HEK293 (cell line): ENCODE measurements around the gene RALA.
A peak's percentile ranks its signal among the peaks of the same experiment; 100 is the strongest.
"Not testable (repeated sequence)": the region's sequence is repeated elsewhere in the genome, so short reads cannot be mapped to it uniquely, and the experiment has no call there.

Experiments used
- CTCF ChIA-PET: fragments of 350-600 bp; formaldehyde crosslinking; extraction: SDS; loops from one replicate; lab custom pipeline; 2021; ENCODE audit warnings: antibody characterized with exemption; lab: Yijun Ruan, JAX
- POLR2A ChIA-PET: fragments of 300-600 bp; formaldehyde crosslinking; extraction: SDS; loops from one replicate; lab custom pipeline; 2020; ENCODE audit warnings: antibody characterized with exemption, inconsistent platforms; lab: Yijun Ruan, JAX
- H3K27ac ChIP-seq: fragments of 200-500 bp; sonication (Bioruptor generic); 2 replicates; pipeline ENCODE4 v1.5.1; 2014; ENCODE audit warnings: low read depth, low read length, control low read depth, inconsistent platforms; ENCODE audit errors: extremely low read depth
- H3K36me3 ChIP-seq, 2 experiments: fragments of 200-500 bp in 1 of 2; sonication (Bioruptor generic) in 1 of 2; 1 replicate in 1 of 2; 2 replicates in 1 of 2; pipeline ENCODE4 v1.5.1; 2014 to 2017; ENCODE audit warnings: inconsistent platforms in 2 of 2, low read length in 2 of 2; ENCODE audit not compliant: control insufficient read depth in 2 of 2, insufficient read depth in 1 of 2
- H3K4me1 ChIP-seq: fragments of 200-500 bp; sonication (Bioruptor generic); 2 replicates; pipeline ENCODE4 v1.5.1; 2014; ENCODE audit warnings: mild to moderate bottlenecking, low read length, inconsistent platforms; ENCODE audit not compliant: control insufficient read depth, insufficient read depth
- H3K4me3 ChIP-seq: 2 replicates; pipeline ENCODE4 v1.5.1; 2011; ENCODE audit warnings: low read depth, mild to moderate bottlenecking, control low read depth, low read length, moderate library complexity
- H3K9me3 ChIP-seq: fragments of 200-500 bp; sonication (Bioruptor generic); 2 replicates; pipeline ENCODE4 v1.5.1; 2014; ENCODE audit warnings: low read depth, low read length, inconsistent platforms; ENCODE audit not compliant: control insufficient read depth, insufficient read depth
- BCL11B ChIP-seq: fragments of 450-650 bp; formaldehyde crosslinking; IDR thresholded peaks from 2 replicates; pipeline ENCODE4 v1.5.1; 2016; ENCODE audit warnings: low read depth, missing biosample characterization, missing genetic modification characterization
- EGR2 ChIP-seq: fragments of 450-650 bp; formaldehyde crosslinking; IDR thresholded peaks from 2 replicates; pipeline ENCODE4 v1.5.1; 2016; ENCODE audit warnings: low read depth, missing biosample characterization, missing genetic modification characterization
- MZF1 ChIP-seq: fragments of 450-650 bp; formaldehyde crosslinking; IDR thresholded peaks from 2 replicates; pipeline ENCODE4 v1.5.1; 2017; ENCODE audit warnings: missing biosample characterization, missing genetic modification characterization, borderline replicate concordance
- OVOL3 ChIP-seq: fragments of 450-650 bp; formaldehyde crosslinking; IDR thresholded peaks from 2 replicates; pipeline ENCODE4 v1.5.1; 2016; ENCODE audit warnings: missing biosample characterization, missing genetic modification characterization
- PRDM6 ChIP-seq: fragments of 450-650 bp; formaldehyde crosslinking; IDR thresholded peaks from 2 replicates; pipeline ENCODE4 v1.5.1; 2017; ENCODE audit warnings: missing biosample characterization, missing genetic modification characterization
- YY1 ChIP-seq: fragments of 450-650 bp; formaldehyde crosslinking; IDR thresholded peaks from 2 replicates; pipeline ENCODE4 v1.5.1; 2018; ENCODE audit warnings: missing biosample characterization, missing genetic modification characterization
- ZBTB20 ChIP-seq: fragments of 450-650 bp; formaldehyde crosslinking; IDR thresholded peaks from 2 replicates; pipeline ENCODE4 v1.5.1; 2016; ENCODE audit warnings: missing biosample characterization, missing genetic modification characterization
- ZBTB26 ChIP-seq: fragments of 450-650 bp; formaldehyde crosslinking; optimal IDR thresholded peaks from 2 replicates; pipeline ENCODE3; 2016; ENCODE audit warnings: missing biosample characterization, mild to moderate bottlenecking, missing genetic modification characterization
- ZNF112 ChIP-seq: fragments of 450-650 bp; formaldehyde crosslinking; IDR thresholded peaks from 2 replicates; pipeline ENCODE4 v1.5.0; 2017; ENCODE audit warnings: missing biosample characterization, missing genetic modification characterization
- ZNF146 ChIP-seq: fragments of 450-650 bp; formaldehyde crosslinking; IDR thresholded peaks from 2 replicates; pipeline ENCODE4 v1.5.1; 2016; ENCODE audit warnings: missing biosample characterization, missing genetic modification characterization
- ZNF157 ChIP-seq: fragments of 450-650 bp; formaldehyde crosslinking; IDR thresholded peaks from 2 replicates; pipeline ENCODE4 v1.5.1; 2016; ENCODE audit warnings: missing biosample characterization, missing genetic modification characterization
- ZNF16 ChIP-seq: fragments of 450-650 bp; formaldehyde crosslinking; IDR thresholded peaks from 2 replicates; pipeline ENCODE4 v1.5.1; 2016; ENCODE audit warnings: low read depth, missing biosample characterization, missing genetic modification characterization
- ZNF274 ChIP-seq, 2 experiments: fragments of 200-500 bp in 1 of 2; fragments of 450-650 bp in 1 of 2; sonication (Bioruptor generic) in 1 of 2; formaldehyde crosslinking in 1 of 2; IDR thresholded peaks; 2 replicates each; pipeline versions ENCODE4 v1.5.1 to v1.6.1; 2014 to 2016; ENCODE audit warnings: borderline replicate concordance in 1 of 2, inconsistent platforms in 1 of 2, low read length in 1 of 2, missing biosample characterization in 1 of 2, missing genetic modification characterization in 1 of 2
- ZNF404 ChIP-seq: fragments of 450-650 bp; formaldehyde crosslinking; IDR thresholded peaks from 2 replicates; pipeline ENCODE4 v1.5.1; 2017; ENCODE audit warnings: missing biosample characterization, missing genetic modification characterization
- ZNF513 ChIP-seq: fragments of 450-650 bp; IDR thresholded peaks from 2 replicates; pipeline ENCODE4 v1.5.1; 2018; ENCODE audit warnings: missing biosample characterization, missing genetic modification characterization
- ZNF561 ChIP-seq: fragments of 450-650 bp; IDR thresholded peaks from 2 replicates; pipeline ENCODE4 v1.5.1; 2018; ENCODE audit warnings: missing biosample characterization, missing genetic modification characterization, borderline replicate concordance
- ZNF670 ChIP-seq: fragments of 450-650 bp; formaldehyde crosslinking; IDR thresholded peaks from 2 replicates; pipeline ENCODE4 v1.5.1; 2016; ENCODE audit warnings: missing biosample characterization, missing genetic modification characterization, low read depth
- ZNF776 ChIP-seq: fragments of 450-650 bp; formaldehyde crosslinking; IDR thresholded peaks from 2 replicates; pipeline ENCODE4 v1.5.0; 2017; ENCODE audit warnings: missing biosample characterization, missing genetic modification characterization, borderline replicate concordance
- ZNF837 ChIP-seq: fragments of 450-650 bp; formaldehyde crosslinking; IDR thresholded peaks from 2 replicates; pipeline ENCODE4 v1.5.1; 2016; ENCODE audit warnings: missing biosample characterization, missing genetic modification characterization
- ZSCAN16 ChIP-seq: fragments of 450-650 bp; formaldehyde crosslinking; IDR thresholded peaks from 2 replicates; pipeline ENCODE4 v1.5.1; 2016; ENCODE audit warnings: missing biosample characterization, missing genetic modification characterization
- TF ChIP-seq, protein P1 (sequence below): fragments of 450-650 bp; IDR thresholded peaks from 2 replicates; pipeline ENCODE4 v1.5.1; 2018; ENCODE audit warnings: missing biosample characterization, mild to moderate bottlenecking, missing genetic modification characterization
- TF ChIP-seq, protein P2 (sequence below): fragments of 450-650 bp; formaldehyde crosslinking; IDR thresholded peaks from 2 replicates; pipeline ENCODE4 v1.5.0; 2017; ENCODE audit warnings: missing biosample characterization, missing genetic modification characterization, borderline replicate concordance

RALA gene

DNA sequence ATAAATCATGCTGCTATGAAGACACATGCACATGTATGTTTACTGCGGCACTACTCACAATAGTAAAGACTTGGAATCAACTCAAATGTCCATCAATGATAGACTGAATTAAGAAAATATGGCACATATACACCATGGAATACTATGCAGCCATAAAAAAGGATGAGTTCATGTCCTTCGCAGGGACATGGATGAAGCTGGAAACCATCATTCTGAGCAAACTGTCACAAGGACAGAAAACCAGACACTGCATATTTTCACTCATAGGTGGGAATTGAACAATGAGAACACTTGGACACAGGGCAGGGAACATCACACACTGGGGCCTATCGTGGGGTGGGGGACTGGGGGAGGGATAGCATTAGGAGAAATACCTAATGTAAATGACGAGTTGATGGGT, 69.7 kb downstream of the RALA start:
- H3K9me3 ChIP-seq, H3K4me3 ChIP-seq, H3K4me1 ChIP-seq, POLR2A ChIA-PET, H3K27ac ChIP-seq, CTCF ChIA-PET: not testable (repeated sequence)
- H3K36me3 ChIP-seq = peaks cover 10 to 34% of the 10 kb centered on the region in 2 experiments; a peak in 2 of 3 replicates
- peak; percentile 85 for TF ChIP-seq ZNF146 (tag by site-specific recombination)

GRCh38 chr7:39693812-39694211, 70.4 kb downstream of the RALA start:
- no peak overlapping the region for H3K27ac ChIP-seq
- POLR2A ChIA-PET = no interaction called here
- TF ChIP-seq PRDM6 (tag by site-specific recombination) (no peak), ZNF274 (IDR thresholded peaks at IDR 0.05; ENCODE audit: low read length) (no peak), ZNF274 (tag by site-specific recombination; IDR thresholded peaks at IDR 0.05; ENCODE audit: borderline replicate concordance) (no peak), ZBTB20 (tag by site-specific recombination) (no peak), ZNF16 (tag by site-specific recombination) (no peak), ZNF776 (tag by site-specific recombination) (no peak), ZNF837 (tag by site-specific recombination) (no peak), ZNF561 (no peak), ZSCAN16 (tag by site-specific recombination) (no peak), ZNF513 (tag by site-specific recombination) (no peak), ZNF112 (tag by site-specific recombination) (no peak), YY1 (tag by site-specific recombination) (no peak)
- TF ChIP-seq, protein P1, sequence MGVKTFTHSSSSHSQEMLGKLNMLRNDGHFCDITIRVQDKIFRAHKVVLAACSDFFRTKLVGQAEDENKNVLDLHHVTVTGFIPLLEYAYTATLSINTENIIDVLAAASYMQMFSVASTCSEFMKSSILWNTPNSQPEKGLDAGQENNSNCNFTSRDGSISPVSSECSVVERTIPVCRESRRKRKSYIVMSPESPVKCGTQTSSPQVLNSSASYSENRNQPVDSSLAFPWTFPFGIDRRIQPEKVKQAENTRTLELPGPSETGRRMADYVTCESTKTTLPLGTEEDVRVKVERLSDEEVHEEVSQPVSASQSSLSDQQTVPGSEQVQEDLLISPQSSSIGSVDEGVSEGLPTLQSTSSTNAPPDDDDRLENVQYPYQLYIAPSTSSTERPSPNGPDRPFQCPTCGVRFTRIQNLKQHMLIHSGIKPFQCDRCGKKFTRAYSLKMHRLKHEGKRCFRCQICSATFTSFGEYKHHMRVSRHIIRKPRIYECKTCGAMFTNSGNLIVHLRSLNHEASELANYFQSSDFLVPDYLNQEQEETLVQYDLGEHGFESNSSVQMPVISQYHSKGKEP (tag by site-specific recombination) = no peak
- H3K9me3 ChIP-seq = no peaks in the 10 kb centered on the region
- CTCF ChIA-PET = no interaction called here
- H3K4me3 ChIP-seq = no peak overlapping the region
- peaks cover 10 to 36% of the 10 kb centered on the region in 2 experiments; a peak in 2 of 3 replicates for H3K36me3 ChIP-seq
- H3K4me1 ChIP-seq = no peaks in the 10 kb centered on the region

GRCh38 chr7:39695852-39696586, 72.6 kb downstream of the RALA start:
- CTCF ChIA-PET = interaction anchor here (1.2 kb wide), 1 partner anchor 15 kb away, joined by 3 read pairs; no protein-coding TSS in a partner anchor
- Histone ChIP-seq H3K4me1 (no peaks in the 10 kb centered on the region), H3K4me3 (no peak overlapping the region), H3K9me3 (no peaks in the 10 kb centered on the region), H3K27ac (no peak overlapping the region), H3K36me3 (peaks cover 9 to 40% of the 10 kb centered on the region in 2 experiments)
- POLR2A ChIA-PET = no interaction called here
- TF ChIP-seq OVOL3 (tag by site-specific recombination) = no peak
- TF ChIP-seq EGR2 (tag by site-specific recombination) = no peak
- no peak for TF ChIP-seq ZNF157 (tag by site-specific recombination)
- TF ChIP-seq MZF1 = no peak
- no peak for TF ChIP-seq BCL11B (tag by site-specific recombination)
- no peak for TF ChIP-seq ZNF404 (tag by site-specific recombination)
- TF ChIP-seq ZBTB26 (tag by site-specific recombination) = no peak
- no peak for TF ChIP-seq ZNF670 (tag by site-specific recombination)
- TF ChIP-seq, protein P2, sequence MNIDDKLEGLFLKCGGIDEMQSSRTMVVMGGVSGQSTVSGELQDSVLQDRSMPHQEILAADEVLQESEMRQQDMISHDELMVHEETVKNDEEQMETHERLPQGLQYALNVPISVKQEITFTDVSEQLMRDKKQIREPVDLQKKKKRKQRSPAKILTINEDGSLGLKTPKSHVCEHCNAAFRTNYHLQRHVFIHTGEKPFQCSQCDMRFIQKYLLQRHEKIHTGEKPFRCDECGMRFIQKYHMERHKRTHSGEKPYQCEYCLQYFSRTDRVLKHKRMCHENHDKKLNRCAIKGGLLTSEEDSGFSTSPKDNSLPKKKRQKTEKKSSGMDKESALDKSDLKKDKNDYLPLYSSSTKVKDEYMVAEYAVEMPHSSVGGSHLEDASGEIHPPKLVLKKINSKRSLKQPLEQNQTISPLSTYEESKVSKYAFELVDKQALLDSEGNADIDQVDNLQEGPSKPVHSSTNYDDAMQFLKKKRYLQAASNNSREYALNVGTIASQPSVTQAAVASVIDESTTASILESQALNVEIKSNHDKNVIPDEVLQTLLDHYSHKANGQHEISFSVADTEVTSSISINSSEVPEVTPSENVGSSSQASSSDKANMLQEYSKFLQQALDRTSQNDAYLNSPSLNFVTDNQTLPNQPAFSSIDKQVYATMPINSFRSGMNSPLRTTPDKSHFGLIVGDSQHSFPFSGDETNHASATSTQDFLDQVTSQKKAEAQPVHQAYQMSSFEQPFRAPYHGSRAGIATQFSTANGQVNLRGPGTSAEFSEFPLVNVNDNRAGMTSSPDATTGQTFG = no peak
- TF ChIP-seq ZNF776 (tag by site-specific recombination) = no peak
